Mucosa of descending colon (tissue), 3 donors: ENCODE data around the gene SH2D1A. TPM values are rescaled to one million over a fixed set of nuclear protein-coding genes. Genes with fewer than 3 reads are reported as not detected.

Experiments
- ATAC-seq: fragments of 200-7000 bp; cut with Tn5 transposase; one replicate; pipeline ENCODE4 v1.9.1; 2020; ENCODE audit warnings: mild to moderate bottlenecking, moderate library complexity
- DNase-seq, 3 donors: peaks; one replicate each; pipeline ENCODE4 v3.0.0-alpha.2; 2020
- H3K36me3 ChIP-seq: fragments of 200-600 bp; one replicate; pipeline ENCODE4 v1.8.0; 2021; ENCODE audit warnings: low read depth, mild to moderate bottlenecking
- H3K4me1 ChIP-seq: fragments of 200-600 bp; one replicate; pipeline ENCODE4 v1.8.0; 2021; ENCODE audit warnings: low read depth, mild to moderate bottlenecking
- H3K4me3 ChIP-seq: fragments of 200-600 bp; one replicate; pipeline ENCODE4 v1.8.0; 2021; ENCODE audit warnings: mild to moderate bottlenecking
- H3K9me3 ChIP-seq: fragments of 200-600 bp; one replicate; pipeline ENCODE4 v1.8.0; 2021; ENCODE audit warnings: mild to moderate bottlenecking
- intact Hi-C, 2 donors: fragments of 100-400 bp; cut with DNase I in 1 of 2; cut with micrococcal nuclease in 1 of 2; formaldehyde crosslinking; loops; one replicate each; pipeline versions ENCODE4 v1.11.0 to v1.11.1; 2022; cut with DNase I, micrococcal nuclease
- total RNA-seq, 3 donors: library from RNA; stranded (reverse); fragmentation: NEBNext Ultra II Directional in 2 of 3; extraction: Animal tissue kit (Norgen Biotek cat#: 25700) in 2 of 3; gene quantifications; one replicate each; pipeline versions ENCODE4 v1.2.1 to v1.2.4, GENCODE V29; 2021 to 2023
- TF ChIP-seq, protein P1 (sequence below): fragments of 200-600 bp; IDR thresholded peaks from one replicate; pipeline ENCODE4 v1.8.0; 2022; ENCODE audit warnings: antibody characterized with exemption, mild to moderate bottlenecking
- donor health status: DM: no; HTN: no; CAD: no; lungs with moderate emphysema.
- donor health status: DM: no; HTN: no; CAD: no.
- donor health status: DM: no; HTN: yes; CAD: no.

SH2D1A gene
- total RNA-seq, 3 donors from 2014 or later: 0.32 to 0.75 (median 0.55) TPM

DNA sequence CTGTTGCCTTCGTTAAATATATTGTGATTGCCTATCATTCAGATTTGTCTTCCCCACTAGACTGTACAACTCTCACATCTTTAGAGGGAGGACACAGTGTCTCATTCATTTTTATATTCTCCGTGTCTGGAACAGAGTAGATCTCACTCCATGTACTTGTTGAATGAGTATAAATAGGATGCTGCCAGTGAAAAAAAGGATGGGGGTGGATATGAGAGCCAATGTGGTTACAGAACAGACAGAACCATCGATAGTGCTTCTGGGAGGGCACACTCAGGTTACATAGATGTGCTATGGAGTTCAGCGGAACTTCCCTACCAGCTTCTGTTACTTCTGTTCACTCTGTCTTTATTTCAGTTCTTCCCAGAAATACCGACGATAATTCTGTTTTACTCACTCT, 66.9 kb downstream of the SH2D1A start:
- TF ChIP-seq, protein P1, sequence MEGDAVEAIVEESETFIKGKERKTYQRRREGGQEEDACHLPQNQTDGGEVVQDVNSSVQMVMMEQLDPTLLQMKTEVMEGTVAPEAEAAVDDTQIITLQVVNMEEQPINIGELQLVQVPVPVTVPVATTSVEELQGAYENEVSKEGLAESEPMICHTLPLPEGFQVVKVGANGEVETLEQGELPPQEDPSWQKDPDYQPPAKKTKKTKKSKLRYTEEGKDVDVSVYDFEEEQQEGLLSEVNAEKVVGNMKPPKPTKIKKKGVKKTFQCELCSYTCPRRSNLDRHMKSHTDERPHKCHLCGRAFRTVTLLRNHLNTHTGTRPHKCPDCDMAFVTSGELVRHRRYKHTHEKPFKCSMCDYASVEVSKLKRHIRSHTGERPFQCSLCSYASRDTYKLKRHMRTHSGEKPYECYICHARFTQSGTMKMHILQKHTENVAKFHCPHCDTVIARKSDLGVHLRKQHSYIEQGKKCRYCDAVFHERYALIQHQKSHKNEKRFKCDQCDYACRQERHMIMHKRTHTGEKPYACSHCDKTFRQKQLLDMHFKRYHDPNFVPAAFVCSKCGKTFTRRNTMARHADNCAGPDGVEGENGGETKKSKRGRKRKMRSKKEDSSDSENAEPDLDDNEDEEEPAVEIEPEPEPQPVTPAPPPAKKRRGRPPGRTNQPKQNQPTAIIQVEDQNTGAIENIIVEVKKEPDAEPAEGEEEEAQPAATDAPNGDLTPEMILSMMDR: no peak
- Histone ChIP-seq H3K9me3 (no peaks in the 10 kb centered on the region), H3K4me1 (no peaks in the 10 kb centered on the region), H3K36me3 (no peaks in the 10 kb centered on the region), H3K4me3 (no peak overlapping the region)
- intact Hi-C loops: no loop called here
- DNase-seq (no peak), ATAC-seq (no peak)

DNA sequence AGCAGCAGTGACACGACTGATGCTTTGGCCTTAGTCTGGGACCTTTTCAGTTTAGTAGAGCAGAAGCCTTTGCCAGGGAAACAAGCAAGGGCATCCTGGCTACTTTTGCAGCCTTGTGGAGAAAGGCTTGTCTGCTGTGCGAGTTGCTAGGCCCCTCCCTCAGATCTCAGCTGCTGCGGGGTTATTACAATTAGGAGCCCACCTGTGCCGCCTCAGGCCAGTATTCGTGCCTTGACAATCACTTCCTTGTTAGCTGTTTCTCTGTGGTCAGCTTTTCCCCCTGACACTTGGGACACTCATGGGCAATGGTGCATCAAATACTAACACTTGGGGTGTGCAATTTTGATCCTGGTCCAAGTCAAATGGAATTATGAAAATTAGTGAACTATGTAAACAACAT, 67.9 kb downstream of the SH2D1A start:
- DNase-seq: no peak
- Histone ChIP-seq H3K4me1 (no peaks in the 10 kb centered on the region), H3K4me3 (no peak overlapping the region), H3K9me3 (no peaks in the 10 kb centered on the region), H3K36me3 (no peaks in the 10 kb centered on the region)
- TF ChIP-seq, protein P1: no peak
- ATAC-seq: no peak
- intact Hi-C loops: no loop called here

DNA sequence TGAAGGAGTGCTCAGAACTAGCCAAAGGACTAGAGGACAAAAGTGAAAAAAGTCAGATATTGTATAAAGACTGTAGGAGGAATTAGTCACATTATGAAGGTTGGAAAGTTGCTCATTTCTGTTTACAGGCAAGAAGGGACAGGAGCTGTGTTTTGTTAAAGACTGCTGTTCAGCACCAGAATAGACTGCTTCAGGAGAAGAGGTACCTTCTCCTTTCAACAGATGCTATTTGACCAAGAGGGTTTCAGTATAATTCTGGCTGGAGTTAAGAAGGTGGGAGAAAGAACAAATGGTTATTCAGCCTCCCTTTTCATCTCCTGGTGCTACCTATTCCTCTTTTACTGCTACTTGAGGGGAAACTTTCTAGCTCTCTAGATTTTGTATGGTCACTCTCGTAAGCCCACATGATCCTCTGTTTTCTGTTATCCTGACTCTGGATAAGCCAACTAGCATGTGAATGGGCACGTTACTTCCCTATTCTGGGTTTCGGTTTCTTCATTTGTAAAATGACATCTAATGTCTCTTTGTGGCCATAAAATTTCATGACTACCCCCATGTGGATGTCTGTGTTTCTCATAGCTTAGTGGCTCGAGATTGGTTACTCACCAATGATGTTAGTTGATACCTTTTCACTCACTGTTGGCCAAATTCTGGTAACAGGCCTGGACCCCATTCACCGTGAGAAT, 68.9 kb downstream of the SH2D1A start:
- TF ChIP-seq, protein P1: no peak
- intact Hi-C loops: no loop called here
- H3K36me3 ChIP-seq: no peaks in the 10 kb centered on the region
- no peaks in the 10 kb centered on the region for H3K9me3 ChIP-seq
- no peaks in the 10 kb centered on the region for H3K4me1 ChIP-seq
- H3K4me3 ChIP-seq: no peak overlapping the region
- DNase-seq (no peak), ATAC-seq (no peak)

DNA sequence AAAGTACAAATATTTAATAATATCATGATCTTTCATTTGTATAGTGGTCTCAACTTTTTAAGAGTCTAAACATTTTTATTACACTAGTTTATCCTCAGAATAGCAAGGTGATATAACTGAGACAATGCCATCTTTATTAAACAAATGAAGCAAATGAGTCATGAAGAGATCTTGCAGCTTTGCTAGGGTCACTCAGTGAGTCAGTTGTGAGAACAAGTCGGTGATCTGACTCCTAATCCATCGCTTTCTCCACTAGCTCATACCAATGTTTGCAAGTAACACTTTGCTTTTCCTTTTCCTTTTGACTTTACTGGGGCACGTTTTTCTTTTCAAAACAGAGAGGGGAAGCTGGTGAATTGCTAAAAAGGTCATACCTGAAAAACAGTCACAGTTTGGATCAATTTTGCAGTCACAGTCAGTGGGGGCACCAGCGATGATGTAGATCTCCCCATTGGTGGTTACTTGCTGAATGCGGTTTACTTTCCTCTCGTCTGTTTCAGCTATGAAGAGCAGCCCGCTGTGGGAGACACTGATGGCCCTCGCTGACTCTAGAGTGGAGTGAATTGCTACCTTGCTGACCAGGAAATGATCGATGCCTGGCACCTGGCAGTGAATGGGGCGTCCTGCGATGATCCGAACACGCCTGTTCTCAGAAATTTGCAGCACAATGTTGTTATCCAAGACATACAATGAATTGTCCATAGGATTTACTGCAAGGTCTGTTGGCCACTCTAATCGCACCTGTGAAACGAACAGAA, 75.7 kb downstream of the SH2D1A start:
- TF ChIP-seq, protein P1: no peak
- ATAC-seq (no peak), DNase-seq (no peak)
- Histone ChIP-seq H3K4me3 (no peak overlapping the region), H3K36me3 (no peaks in the 10 kb centered on the region), H3K4me1 (no peaks in the 10 kb centered on the region), H3K9me3 (no peaks in the 10 kb centered on the region)
- intact Hi-C loops: no loop called here

Other genes starting within 250 kb of the SH2D1A start
- not detected for gene TEX13D, start 13.9 kb upstream of the SH2D1A start, total RNA-seq